ENCODE results near the gene MACROD1.
"Not testable (repeated sequence)": the region's sequence is repeated elsewhere in the genome, so short reads cannot be mapped to it uniquely, and the experiment has no call there.

MACROD1 gene

DNA sequence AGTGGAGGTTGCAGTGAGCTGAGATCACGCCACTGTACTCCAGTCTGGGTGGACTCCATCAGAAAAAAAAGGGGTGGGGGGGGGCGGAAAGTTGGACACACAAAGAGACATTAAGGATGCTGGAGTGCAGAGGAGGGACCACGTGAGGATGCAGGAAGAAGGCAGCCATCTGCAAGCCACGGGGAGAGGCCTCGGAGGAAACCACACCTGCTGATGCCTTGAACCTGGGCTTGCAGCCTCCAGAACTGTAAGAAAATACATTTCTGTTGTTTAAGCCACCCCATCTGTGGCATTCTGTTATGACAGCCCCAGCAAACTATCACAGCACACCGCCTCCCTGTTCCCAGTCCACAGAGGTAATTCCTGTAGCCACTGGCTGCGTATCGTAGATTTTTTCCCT lies 10.8 kb upstream of the MACROD1 start:
- Histone ChIP-seq H3K9ac (ENCODE audit: low read length in 5 of 5) (no peak overlapping the region), H3K27me3 (ENCODE audit: control insufficient read depth in 5 of 5, insufficient read depth in 4 of 5, low read length in 5 of 5) (no peaks in the 10 kb centered on the region), H3K4me1 (ENCODE audit: control insufficient read depth in 5 of 5, insufficient read depth in 5 of 5, low read length in 5 of 5) (peaks cover 2 to 13% (median 11%) of the 10 kb centered on the region in 5 donors), H3K36me3 (ENCODE audit: control insufficient read depth in 5 of 5, insufficient read depth in 5 of 5, low read length in 5 of 5) (no peaks in the 10 kb centered on the region), H3K9me3 (ENCODE audit: control insufficient read depth in 5 of 5, low read length in 5 of 5) (peaks cover 0 to 4% (median 0%) of the 10 kb centered on the region in 5 donors), H3K27ac (ENCODE audit: low read depth, low read length) (no peak overlapping the region), H3K4me3 (ENCODE audit: low read depth in 1 of 5, low read length in 5 of 5) (no peak overlapping the region)

DNA sequence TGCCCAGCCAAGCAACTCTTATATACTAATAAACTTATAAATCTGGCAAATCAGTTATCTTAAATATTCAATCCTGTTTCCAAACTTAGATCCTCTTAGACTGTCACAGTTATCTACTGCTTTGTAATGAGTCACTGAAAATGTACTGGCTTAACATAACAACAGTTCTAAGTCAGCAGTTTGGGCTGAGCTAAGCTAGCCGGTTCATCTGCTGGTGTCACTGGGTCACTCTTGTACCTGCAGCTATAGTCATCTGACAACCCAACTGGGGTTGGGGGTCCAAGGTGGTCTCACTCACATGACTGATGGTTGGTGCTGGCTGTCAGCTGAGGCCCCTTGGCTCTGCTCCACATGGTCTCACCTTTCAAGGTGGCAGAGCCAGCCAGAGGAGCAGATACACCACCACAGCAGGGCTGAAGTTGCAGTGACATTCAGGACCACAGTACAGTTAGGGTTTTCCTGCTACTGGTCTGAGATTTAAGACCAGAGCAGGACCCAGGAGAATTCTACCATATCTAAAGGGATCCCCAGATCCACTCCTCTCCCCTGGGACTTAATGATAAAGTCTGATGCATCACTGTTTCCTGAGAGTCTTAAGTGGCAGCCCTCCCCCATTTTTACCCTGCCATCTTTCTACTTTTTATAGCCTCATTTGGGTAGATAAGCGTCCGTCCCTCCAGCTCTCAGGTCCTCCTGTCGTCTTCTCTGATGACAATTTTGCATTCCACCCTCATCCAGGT lies 7.9 kb upstream of the MACROD1 start:
- Histone ChIP-seq H3K4me1 (ENCODE audit: control insufficient read depth in 5 of 5, insufficient read depth in 5 of 5, low read length in 5 of 5) (no peaks in the 10 kb centered on the region), H3K36me3 (ENCODE audit: control insufficient read depth in 5 of 5, insufficient read depth in 5 of 5, low read length in 5 of 5) (no peaks in the 10 kb centered on the region), H3K4me3 (ENCODE audit: low read depth in 1 of 5, low read length in 5 of 5) (no peak overlapping the region), H3K27me3 (ENCODE audit: control insufficient read depth in 5 of 5, insufficient read depth in 4 of 5, low read length in 5 of 5) (no peaks in the 10 kb centered on the region), H3K27ac (ENCODE audit: low read depth, low read length) (no peak overlapping the region), H3K9me3 (ENCODE audit: control insufficient read depth in 5 of 5, low read length in 5 of 5) (peaks cover 0 to 4% (median 0%) of the 10 kb centered on the region in 5 donors), H3K9ac (ENCODE audit: low read length in 5 of 5) (no peak overlapping the region)

DNA sequence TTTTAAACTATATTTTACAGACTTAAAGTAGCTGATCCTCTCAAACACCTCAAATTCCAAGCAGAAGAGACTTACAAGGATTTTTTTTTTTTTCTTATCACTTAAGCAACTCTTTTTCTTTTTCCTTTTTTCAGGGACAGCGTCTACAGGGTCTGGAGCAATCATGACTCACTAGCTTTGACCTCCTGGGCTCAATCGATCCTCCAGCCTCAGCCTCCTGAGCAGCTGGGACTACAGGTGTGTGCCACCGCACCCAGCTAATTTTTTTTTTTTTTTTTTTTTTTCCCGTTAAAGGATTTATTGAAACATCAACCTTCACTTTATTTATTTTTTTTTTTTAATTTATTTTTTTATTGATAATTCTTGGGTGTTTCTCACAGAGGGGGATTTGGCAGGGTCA lies 4.5 kb upstream of the MACROD1 start:
- H3K9ac ChIP-seq (ENCODE audit: low read length in 5 of 5) = no peak overlapping the region
- no peak overlapping the region for H3K27ac ChIP-seq (ENCODE audit: low read depth, low read length)
- no peaks in the 10 kb centered on the region for H3K36me3 ChIP-seq (ENCODE audit: control insufficient read depth in 5 of 5, insufficient read depth in 5 of 5, low read length in 5 of 5)
- H3K27me3 ChIP-seq (ENCODE audit: control insufficient read depth in 5 of 5, insufficient read depth in 4 of 5, low read length in 5 of 5) = no peaks in the 10 kb centered on the region
- no peak overlapping the region for H3K4me3 ChIP-seq (ENCODE audit: low read depth in 1 of 5, low read length in 5 of 5)
- peaks cover 0 to 12% (median 8%) of the 10 kb centered on the region in 5 donors for H3K4me1 ChIP-seq (ENCODE audit: control insufficient read depth in 5 of 5, insufficient read depth in 5 of 5, low read length in 5 of 5)
- H3K9me3 ChIP-seq (ENCODE audit: control insufficient read depth in 5 of 5, low read length in 5 of 5) = peaks cover 0 to 4% (median 0%) of the 10 kb centered on the region in 5 donors

GRCh38 chr11:64165481-64165841 lies 452 bp downstream of the MACROD1 start:
- peak overlapping the region; percentile 65 to 80 (median 74) for H3K4me3 ChIP-seq (ENCODE audit: low read depth in 1 of 5, low read length in 5 of 5)
- no peak overlapping the region for H3K27ac ChIP-seq (ENCODE audit: low read depth, low read length)
- H3K4me1 ChIP-seq (ENCODE audit: control insufficient read depth in 5 of 5, insufficient read depth in 5 of 5, low read length in 5 of 5) = peaks cover 3 to 24% (median 20%) of the 10 kb centered on the region in 5 donors
- H3K27me3 ChIP-seq (ENCODE audit: control insufficient read depth in 5 of 5, insufficient read depth in 4 of 5, low read length in 5 of 5) = no peaks in the 10 kb centered on the region
- peaks cover 0 to 4% (median 0%) of the 10 kb centered on the region in 5 donors for H3K36me3 ChIP-seq (ENCODE audit: control insufficient read depth in 5 of 5, insufficient read depth in 5 of 5, low read length in 5 of 5)
- peak overlapping the region in 4 of 5 donors; percentile 63 to 81 (median 78) for H3K9ac ChIP-seq (ENCODE audit: low read length in 5 of 5)
- H3K9me3 ChIP-seq (ENCODE audit: control insufficient read depth in 5 of 5, low read length in 5 of 5) = no peaks in the 10 kb centered on the region

DNA sequence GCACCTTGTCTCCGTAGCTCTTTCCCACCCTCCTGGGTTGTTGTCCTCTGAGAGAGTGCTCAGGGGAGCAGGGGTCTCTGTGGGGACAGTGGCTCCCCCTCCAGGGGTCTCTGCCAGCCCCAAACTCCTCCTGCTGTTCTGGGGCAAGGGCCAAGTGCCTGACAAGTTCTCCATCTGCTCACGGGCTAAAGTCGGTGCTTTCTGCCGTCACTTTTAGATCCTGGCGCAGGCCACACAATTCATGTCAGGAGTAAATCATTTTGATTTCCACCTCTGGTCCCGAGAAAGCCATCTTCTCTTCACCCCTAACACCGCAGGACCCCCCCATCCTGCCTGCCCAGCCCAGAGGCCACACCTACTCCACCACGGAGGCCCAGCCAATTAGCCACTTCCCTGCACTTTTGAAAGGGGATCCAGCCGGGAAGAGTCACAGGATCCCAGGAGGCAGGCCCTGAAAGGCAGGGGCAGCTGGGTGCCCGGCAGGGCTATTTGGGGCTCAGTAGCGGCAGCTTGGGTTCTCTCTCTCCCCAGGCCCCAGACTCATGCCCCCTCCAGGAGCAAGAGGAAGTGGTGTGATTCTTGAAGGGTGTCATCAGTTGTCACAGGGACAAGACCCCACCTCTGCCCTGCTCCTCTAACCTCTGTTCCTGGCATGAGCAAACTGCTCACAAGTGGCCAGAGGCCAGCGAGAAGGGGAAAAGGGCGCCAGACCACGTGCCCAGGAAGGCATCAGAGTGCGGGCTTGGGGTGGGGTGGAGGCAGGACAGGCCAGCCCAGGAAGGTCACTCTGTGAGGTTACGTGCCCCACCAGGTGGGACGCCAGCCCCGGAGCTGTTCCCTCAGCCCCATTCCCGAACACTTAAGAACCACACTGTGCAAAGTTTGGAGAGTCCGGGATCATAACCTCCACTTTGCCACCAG lies 1.3 kb downstream of the MACROD1 start:
- H3K27ac ChIP-seq (ENCODE audit: low read depth, low read length) = no peak overlapping the region
- peak overlapping the region in 4 of 5 donors; percentile 2 to 81 (median 56) for H3K9ac ChIP-seq (ENCODE audit: low read length in 5 of 5)
- peak overlapping the region; percentile 65 to 80 (median 74) for H3K4me3 ChIP-seq (ENCODE audit: low read depth in 1 of 5, low read length in 5 of 5)
- H3K4me1 ChIP-seq (ENCODE audit: control insufficient read depth in 5 of 5, insufficient read depth in 5 of 5, low read length in 5 of 5) = peaks cover 3 to 24% (median 20%) of the 10 kb centered on the region in 5 donors
- H3K36me3 ChIP-seq (ENCODE audit: control insufficient read depth in 5 of 5, insufficient read depth in 5 of 5, low read length in 5 of 5) = peaks cover 0 to 4% (median 0%) of the 10 kb centered on the region in 5 donors
- H3K27me3 ChIP-seq (ENCODE audit: control insufficient read depth in 5 of 5, insufficient read depth in 4 of 5, low read length in 5 of 5) = no peaks in the 10 kb centered on the region
- H3K9me3 ChIP-seq (ENCODE audit: control insufficient read depth in 5 of 5, low read length in 5 of 5) = no peaks in the 10 kb centered on the region

- peaks cover 0 to 4% (median 0%) of the 10 kb centered on the region in 5 donors for H3K36me3 ChIP-seq (ENCODE audit: control insufficient read depth in 5 of 5, insufficient read depth in 5 of 5, low read length in 5 of 5)
- no peaks in the 10 kb centered on the region for H3K27me3 ChIP-seq (ENCODE audit: control insufficient read depth in 5 of 5, insufficient read depth in 4 of 5, low read length in 5 of 5)
- no peaks in the 10 kb centered on the region for H3K9me3 ChIP-seq (ENCODE audit: control insufficient read depth in 5 of 5, low read length in 5 of 5)
- H3K4me3 ChIP-seq (ENCODE audit: low read depth in 1 of 5, low read length in 5 of 5) = no peak overlapping the region
- H3K27ac ChIP-seq (ENCODE audit: low read depth, low read length) = no peak overlapping the region
- H3K9ac ChIP-seq (ENCODE audit: low read length in 5 of 5) = no peak overlapping the region
- peaks cover 3 to 24% (median 20%) of the 10 kb centered on the region in 5 donors for H3K4me1 ChIP-seq (ENCODE audit: control insufficient read depth in 5 of 5, insufficient read depth in 5 of 5, low read length in 5 of 5)
Observed at GRCh38 chr11:64163951-64164350, 2.0 kb downstream of the MACROD1 start.

DNA sequence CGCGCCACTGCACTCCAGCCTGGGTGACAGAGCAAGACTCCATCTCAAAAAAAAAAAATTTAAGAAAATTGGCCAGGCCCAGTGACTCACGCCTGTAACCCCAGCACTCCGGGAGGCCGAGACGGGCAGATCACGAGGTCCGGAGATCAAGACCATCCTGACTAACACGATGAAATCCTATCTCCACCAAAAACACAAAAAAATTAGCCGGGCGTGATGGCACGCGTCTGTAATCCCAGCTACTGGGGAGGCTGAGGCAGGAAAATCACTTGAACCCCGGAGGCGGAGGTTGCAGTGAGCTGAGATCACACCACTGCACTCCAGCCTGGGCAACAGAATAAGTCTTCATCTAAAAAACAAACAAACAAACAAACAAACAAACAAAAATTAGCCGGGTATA lies 3.1 kb downstream of the MACROD1 start:
- H3K36me3 ChIP-seq (ENCODE audit: control insufficient read depth in 5 of 5, insufficient read depth in 5 of 5, low read length in 5 of 5); H3K27ac ChIP-seq (ENCODE audit: low read depth, low read length); H3K9me3 ChIP-seq (ENCODE audit: control insufficient read depth in 5 of 5, low read length in 5 of 5); H3K27me3 ChIP-seq (ENCODE audit: control insufficient read depth in 5 of 5, insufficient read depth in 4 of 5, low read length in 5 of 5); H3K9ac ChIP-seq (ENCODE audit: low read length in 5 of 5); H3K4me3 ChIP-seq (ENCODE audit: low read depth in 1 of 5, low read length in 5 of 5): not testable (repeated sequence)
- H3K4me1 ChIP-seq (ENCODE audit: control insufficient read depth in 5 of 5, insufficient read depth in 5 of 5, low read length in 5 of 5) = peaks cover 3 to 24% (median 20%) of the 10 kb centered on the region in 5 donors

- peaks cover 3 to 18% (median 15%) of the 10 kb centered on the region in 5 donors for H3K4me1 ChIP-seq (ENCODE audit: control insufficient read depth in 5 of 5, insufficient read depth in 5 of 5, low read length in 5 of 5)
- H3K27ac ChIP-seq (ENCODE audit: low read depth, low read length) = no peak overlapping the region
- H3K36me3 ChIP-seq (ENCODE audit: control insufficient read depth in 5 of 5, insufficient read depth in 5 of 5, low read length in 5 of 5) = peaks cover 0 to 7% (median 0%) of the 10 kb centered on the region in 5 donors
- H3K4me3 ChIP-seq (ENCODE audit: low read depth in 1 of 5, low read length in 5 of 5) = no peak overlapping the region
- no peaks in the 10 kb centered on the region for H3K9me3 ChIP-seq (ENCODE audit: control insufficient read depth in 5 of 5, low read length in 5 of 5)
- H3K27me3 ChIP-seq (ENCODE audit: control insufficient read depth in 5 of 5, insufficient read depth in 4 of 5, low read length in 5 of 5) = no peaks in the 10 kb centered on the region
- no peak overlapping the region for H3K9ac ChIP-seq (ENCODE audit: low read length in 5 of 5)
Observed at GRCh38 chr11:64161037-64161436, 4.9 kb downstream of the MACROD1 start.

- Histone ChIP-seq H3K36me3 (ENCODE audit: control insufficient read depth in 5 of 5, insufficient read depth in 5 of 5, low read length in 5 of 5) (peaks cover 0 to 7% (median 0%) of the 10 kb centered on the region in 5 donors), H3K4me3 (ENCODE audit: low read depth in 1 of 5, low read length in 5 of 5) (no peak overlapping the region), H3K27ac (ENCODE audit: low read depth, low read length) (no peak overlapping the region), H3K9ac (ENCODE audit: low read length in 5 of 5) (no peak overlapping the region), H3K27me3 (ENCODE audit: control insufficient read depth in 5 of 5, insufficient read depth in 4 of 5, low read length in 5 of 5) (no peaks in the 10 kb centered on the region), H3K9me3 (ENCODE audit: control insufficient read depth in 5 of 5, low read length in 5 of 5) (no peaks in the 10 kb centered on the region), H3K4me1 (ENCODE audit: control insufficient read depth in 5 of 5, insufficient read depth in 5 of 5, low read length in 5 of 5) (peaks cover 0 to 3% (median 2%) of the 10 kb centered on the region in 5 donors)
Observed at GRCh38 chr11:64157631-64158394, 8.1 kb downstream of the MACROD1 start.

Measured in subcutaneous abdominal adipose tissue (tissue), 5 donors.